Vagina (tissue), 2 donors: ENCODE measurements around the gene SLC22A13.
"Not testable (repeated sequence)": the region's sequence is repeated elsewhere in the genome, so short reads cannot be mapped to it uniquely, and the experiment has no call there.

Experiments used
- CTCF ChIP-seq, 3 experiments: fragments of 450-650 bp in 2 of 3; fragments of 200-600 bp in 1 of 3; sonication (generic) in 1 of 3; IDR thresholded peaks; one replicate each; pipeline ENCODE4 v1.5.1; 2017 to 2019; ENCODE audit warnings: antibody characterized with exemption in 3 of 3, mild to moderate bottlenecking in 2 of 3, moderate library complexity in 2 of 3
- POLR2A ChIP-seq, 2 donors: fragments of 450-650 bp; IDR thresholded peaks; one replicate each; pipeline ENCODE4 v1.6.1; 2017; ENCODE audit warnings: antibody characterized with exemption in 2 of 2, mild to moderate bottlenecking in 2 of 2, moderate library complexity in 2 of 2
- POLR2AphosphoS5 ChIP-seq, 2 donors: sonication (generic); formaldehyde crosslinking; IDR thresholded peaks; one replicate each; pipeline ENCODE4 v1.9.0; 2017; ENCODE audit warnings: antibody characterized with exemption in 2 of 2, mild to moderate bottlenecking in 2 of 2, low read depth in 1 of 2; ENCODE audit not compliant: insufficient read depth in 1 of 2

GRCh38 chr3:38289286-38290217, 23.9 kb downstream of the SLC22A13 start:
- not testable (repeated sequence) for TF ChIP-seq POLR2A (IDR thresholded peaks at IDR 0.05); POLR2AphosphoS5 (IDR thresholded peaks at IDR 0.05; ENCODE audit: insufficient read depth in 1 of 2, low read depth in 1 of 2); CTCF (IDR thresholded peaks at IDR 0.05)
